Measurements from ENCODE around the gene NMNAT1.
"Not testable (repeated sequence)": the region's sequence is repeated elsewhere in the genome, so short reads cannot be mapped to it uniquely, and the experiment has no call there.

NMNAT1 gene

DNA sequence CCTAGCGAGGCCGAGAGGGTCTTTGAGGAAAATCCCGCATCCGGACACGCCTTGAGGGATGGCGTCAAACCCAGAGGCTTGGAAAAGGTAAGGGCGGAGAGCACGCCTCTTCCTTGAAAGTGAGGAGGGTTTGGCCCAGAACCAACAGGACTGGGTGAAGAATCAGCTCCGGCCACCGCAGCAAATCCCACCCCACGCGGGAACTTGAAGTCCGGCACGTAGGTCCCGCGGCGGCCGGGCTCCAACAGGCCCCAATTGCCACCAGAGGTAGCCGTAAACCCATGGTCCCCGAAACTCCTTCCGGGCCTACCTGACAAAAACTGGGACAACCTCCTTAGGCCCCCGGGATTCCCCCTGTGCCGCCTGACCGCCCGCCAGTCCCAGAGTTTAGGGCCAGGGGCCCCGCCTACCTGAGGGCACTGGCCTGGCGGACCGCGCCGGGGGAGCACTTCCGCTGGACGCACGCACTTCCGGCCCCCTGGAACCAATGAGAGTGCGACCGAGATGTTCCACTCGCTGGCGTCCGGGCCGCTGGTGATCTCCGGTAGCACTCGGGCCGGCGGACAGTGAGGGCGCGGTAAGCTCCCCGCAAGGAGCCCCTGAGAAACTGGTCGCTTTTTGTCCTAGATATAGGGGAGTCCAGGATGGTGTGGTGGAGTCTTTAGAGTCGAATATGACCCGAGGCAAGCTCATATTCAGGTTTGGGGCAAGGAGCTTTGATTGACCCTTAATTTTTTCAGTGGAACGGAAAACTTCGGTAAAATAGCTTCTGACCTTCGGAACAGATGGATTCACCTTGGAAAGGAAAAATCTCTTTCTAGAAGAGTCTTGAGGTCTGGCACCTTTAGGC lies at the start of gene NMNAT1, which contains the start of gene LZIC:
Gene NMNAT1, plus strand, starts transcription at position 537 of the 850 bp plus-strand sequence. CDS start 28,599 bp downstream, outside the sequence.
Gene LZIC, minus strand, starts transcription at position 453 of the 850 bp plus-strand sequence. CDS start 6,772 bp downstream, outside the sequence.
- DNase-seq (ENCODE audit: low read depth, low spot score) = peak; percentile 79

DNA sequence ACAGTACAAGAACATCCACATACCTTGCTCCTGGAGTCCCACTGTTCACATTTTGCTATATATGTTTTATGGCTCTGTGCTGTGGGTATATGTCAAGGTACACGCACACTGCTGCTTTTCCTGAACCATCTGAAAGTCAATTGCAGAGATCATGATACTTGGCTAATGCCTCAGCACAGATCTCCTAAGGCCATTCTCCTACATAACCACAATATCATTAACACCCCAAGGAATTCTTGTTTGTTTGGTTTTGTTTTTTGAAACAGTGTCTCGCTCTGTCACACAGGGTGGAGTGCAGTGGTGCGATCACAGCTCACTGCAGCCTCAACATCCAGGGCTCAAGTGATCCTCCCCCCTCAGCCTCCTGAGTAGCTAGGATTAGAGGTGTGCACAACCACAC lies 49.2 kb upstream of the NMNAT1 start:
- DNase-seq (ENCODE audit: low read depth, low spot score) = no peak

DNA sequence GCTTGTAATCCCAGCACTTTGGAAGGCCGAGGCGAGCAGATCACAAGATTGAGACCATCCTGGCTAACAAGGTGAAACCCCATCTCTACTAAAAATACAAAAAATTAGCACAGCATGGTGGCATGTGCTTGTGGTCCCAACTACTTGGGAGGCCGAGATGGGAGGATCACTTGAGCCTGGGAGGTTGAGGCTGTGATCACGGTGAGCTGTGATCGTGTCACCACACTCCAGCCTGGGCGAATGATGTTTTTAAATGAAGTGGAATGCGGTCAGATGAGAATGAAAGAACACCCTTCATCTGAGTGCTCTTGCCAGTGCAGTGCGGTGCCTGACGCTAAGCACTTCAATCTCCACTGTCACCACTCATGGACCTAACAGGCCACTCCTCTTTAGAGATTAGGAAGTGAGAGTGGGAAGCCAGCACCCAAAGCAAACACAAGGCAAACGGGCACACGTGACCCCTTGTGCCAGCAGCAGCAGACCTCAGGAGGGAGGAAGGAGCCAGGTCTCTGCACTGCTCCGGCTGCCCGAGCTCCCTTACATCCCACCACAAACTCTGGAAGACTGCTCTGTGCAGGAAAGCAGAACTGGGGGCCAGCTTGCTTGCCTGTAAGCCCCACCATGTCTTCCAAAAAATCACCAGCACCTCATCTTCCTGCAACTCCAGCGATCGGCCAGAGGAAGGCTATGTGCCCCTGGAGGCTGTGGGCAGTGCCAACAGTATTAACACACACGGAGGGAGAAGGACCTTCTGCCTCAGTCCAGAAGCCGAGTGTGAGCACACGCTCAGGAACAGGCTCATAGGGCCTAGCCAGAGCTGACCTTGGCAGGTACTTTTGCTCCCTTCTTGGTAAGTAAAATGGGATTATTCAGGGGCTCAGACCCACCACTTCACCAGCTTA lies 42.9 kb upstream of the NMNAT1 start:
- DNase-seq (ENCODE audit: low read depth, low spot score) = no peak

DNA sequence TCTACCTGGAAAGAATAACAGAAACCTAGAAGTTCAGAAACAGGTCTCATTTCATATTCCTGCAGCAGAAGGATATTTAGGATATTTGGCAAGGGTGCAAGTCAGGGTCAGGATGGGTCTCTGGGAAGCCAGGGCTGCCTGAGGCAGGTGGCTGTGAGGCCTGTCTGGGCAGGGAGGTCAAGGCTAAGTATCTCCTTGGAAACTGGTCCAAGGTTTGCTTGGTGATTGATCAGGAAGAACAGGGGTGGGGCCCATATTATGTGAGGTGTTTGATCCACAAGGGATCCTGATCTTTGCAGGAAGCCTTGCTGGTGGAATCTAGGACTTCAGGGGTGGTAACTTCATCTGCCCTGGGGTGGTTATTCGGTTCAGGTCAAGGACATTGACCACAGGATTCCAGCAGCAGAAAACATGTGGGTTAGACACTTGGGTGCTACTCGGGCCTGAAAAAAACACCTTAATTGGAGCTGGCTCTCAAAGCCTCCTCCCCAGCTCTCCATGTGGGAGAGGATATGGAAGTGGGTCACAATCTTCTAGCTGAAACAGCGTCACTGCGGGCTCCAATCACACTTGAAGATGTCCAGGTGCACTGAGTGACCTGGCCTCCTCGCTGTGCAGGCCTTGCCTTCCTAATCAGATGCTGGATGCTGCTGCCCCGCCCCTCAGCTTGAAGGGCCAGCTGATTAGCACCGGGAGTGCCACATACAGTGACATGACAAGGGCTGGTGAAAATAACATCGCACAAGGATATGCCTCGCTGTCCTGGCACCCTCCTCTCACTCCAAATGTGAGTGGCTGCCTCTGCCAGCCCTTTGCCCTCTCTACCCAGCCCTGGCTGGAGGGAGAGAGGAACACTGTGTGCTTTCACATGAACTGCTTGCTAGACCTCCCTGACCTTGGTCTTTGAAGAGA lies 41.9 kb upstream of the NMNAT1 start:
- DNase-seq (ENCODE audit: low read depth, low spot score) = no peak

DNA sequence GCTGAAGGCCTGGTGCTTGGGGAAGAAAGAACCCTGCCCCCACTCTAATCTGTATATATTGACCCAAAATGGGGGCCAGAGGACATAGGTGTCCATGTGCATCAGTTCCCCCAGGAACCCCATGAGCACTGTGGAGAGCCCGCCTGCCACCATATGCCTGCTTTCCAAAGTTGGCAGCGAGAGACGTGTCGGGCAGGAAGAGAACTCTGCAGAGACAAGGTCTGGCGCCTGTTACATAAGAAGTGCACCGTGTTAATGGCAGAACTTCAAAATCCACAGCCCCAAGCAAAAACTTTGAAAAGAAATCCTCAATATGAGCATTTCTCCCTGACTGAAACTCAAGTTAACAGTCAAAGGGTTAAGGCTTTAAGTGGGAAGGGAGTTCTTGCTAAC lies 41.2 kb upstream of the NMNAT1 start:
- DNase-seq (ENCODE audit: low read depth, low spot score) = no peak

DNA sequence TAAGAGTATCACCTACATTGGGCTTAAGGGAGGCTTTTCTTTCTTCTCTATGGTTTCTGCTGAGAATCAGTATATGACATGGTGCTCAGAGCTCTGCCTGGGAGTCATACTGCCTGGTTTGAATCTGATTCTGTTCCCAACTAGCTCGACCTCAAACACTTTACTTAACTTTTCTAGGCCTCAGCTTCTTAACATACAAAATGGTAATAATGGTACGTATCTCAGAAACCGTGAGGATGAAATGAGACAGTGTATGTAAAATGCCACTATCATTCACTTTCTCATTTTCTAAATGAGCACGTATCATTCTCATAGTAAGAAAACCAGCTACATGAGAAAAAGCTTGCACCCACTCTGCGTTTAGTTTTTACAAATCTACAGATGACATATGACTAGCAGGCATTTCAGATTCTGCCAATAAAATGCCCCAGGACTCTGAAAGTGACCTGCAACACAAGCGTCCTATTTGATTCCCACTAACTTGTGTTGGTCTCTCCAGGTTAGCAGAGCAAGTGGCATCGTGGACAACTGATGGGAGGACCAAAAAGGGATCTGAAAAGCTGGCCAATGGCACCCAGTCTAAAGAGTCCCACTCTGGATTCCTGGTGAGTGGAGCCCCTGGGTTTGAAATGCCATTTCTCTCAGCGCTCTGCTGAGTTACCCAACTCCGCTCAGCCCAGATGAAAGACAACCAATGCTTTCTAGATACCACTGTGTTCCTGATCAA lies 39.3 kb upstream of the NMNAT1 start:
- no peak for DNase-seq (ENCODE audit: low read depth, low spot score)

DNA sequence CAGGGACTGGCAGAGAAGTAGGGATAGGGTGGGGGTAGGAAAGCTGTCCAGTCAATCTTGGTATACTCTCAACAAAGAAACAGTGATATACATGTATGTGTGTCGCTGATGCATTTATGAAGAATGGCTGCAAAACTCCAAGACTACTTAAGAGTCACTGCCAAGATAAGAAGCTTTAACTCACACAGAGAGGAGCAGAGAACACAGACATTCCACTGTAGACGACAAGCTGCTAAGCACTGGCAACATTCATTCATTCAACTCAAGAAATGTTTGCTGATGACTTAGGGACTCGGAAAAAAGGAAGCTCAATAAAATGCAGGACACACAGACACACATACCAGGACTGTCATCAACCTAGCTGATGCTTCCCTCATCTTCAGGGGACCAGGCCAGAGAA lies 38.7 kb upstream of the NMNAT1 start:
- no peak for DNase-seq (ENCODE audit: low read depth, low spot score)

DNA sequence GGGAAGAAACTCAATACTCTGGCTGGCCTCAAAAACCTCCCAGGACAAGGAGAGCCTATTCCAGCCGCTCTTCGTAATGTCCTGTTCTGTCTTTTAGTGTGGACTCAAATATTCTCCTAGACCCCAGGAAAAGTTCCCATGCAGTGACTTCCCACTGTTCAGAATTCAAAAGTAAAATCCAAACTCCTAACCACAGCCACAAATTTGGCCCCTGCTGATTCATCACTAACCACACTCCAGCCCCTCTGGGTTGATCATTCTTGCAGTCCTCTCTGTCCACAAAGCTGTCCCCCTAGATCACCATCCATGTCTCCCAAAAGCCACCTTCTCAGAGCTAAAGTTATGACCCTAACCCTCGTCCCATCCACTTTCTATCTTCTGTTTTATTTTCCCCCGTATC lies 38.3 kb upstream of the NMNAT1 start:
- DNase-seq (ENCODE audit: low read depth, low spot score) = no peak

DNA sequence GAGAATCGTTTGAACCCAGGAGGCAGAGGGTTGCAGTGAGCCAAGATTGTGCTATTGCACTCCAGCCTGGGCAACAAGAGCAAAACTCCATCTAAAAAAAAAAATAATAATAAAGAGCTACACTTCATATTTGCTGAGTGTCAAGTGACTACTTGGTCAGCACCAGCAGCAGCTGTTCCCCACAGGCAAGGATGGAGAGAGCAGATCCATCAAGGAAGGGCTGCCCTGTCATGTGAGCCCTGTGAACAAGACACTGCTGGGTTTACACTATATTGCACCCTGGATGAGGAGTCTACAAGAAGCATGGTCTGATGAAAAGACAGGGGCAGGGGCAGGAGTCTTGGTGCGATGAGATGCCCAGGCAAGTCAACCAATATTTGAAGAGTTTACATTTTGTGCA lies 36.8 kb upstream of the NMNAT1 start:
- DNase-seq (ENCODE audit: low read depth, low spot score) = no peak

DNA sequence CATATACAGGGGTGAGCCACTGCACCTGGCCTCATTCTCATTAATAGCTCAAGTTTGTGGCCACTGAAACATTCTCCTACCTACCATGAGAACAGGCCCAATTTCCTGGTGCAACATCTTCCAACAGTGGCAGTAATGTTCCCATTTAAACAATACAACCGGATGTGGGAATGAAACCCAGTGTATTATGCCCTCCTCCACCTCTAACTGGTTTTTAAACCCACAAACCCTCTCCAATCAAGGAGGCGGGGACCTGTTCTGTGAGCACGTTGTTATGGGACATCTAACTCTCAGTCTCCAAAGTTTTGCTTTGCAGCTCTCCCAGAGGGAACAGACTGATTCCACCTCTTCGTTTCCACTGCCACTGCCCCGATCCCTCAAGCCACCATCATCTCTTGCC lies 35.8 kb upstream of the NMNAT1 start:
- no peak for DNase-seq (ENCODE audit: low read depth, low spot score)

DNA sequence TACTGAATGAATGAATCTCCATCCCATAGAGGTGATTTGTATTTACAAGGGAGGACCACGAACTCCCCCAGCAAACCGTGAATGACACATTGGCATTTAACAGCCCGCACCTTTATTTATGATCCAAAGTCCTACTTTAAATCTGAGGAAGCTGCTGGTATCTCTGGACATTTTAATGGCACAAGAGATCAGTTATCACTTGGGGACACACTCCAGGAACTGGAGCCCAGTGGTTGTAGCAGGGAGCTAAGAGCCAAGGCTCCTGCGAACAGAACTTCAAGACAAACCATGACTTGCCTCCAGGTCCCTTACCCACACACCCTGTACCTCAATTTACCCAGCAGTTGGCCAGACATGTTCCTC lies 34.4 kb upstream of the NMNAT1 start:
- DNase-seq (ENCODE audit: low read depth, low spot score) = no peak

DNA sequence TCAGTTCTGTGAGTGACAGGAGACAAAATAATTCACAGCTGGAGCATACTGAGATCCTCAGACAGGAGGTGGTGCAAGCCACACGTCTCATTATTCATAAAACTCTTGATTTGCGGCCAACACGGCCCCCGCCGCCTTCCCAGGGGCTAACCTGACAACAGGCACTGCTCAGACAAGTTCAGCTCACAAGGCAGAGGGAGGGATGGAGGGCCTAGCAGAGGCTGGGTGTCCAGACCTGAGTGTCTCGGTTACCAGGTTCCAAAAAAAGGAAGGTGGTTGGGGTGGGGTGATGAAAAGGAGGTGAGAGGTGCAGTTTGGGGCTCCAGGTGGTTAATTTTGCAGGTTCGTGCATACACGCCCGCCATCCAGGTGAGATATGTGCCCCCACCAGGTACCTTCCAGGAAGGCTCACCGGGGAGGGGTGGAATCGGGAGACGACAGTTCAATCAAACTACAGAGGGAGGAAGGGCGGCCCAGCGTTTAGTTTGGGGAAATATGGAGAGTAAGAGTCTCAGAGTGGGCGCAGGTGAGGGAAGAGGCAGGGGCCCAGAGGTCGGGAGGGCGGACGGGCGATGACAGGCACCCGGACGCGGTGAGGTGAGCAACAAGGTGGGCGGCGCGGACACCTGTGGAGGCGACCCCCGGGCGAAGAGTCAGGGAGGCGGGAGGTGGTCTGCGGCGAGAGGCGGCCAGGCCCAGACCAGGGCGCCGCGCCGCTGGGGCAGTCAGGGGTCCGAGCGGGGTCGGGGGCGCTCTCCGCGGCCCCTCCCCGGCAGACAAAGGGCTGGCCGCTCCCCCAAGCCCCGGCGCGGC lies 33.8 kb upstream of the NMNAT1 start:
- DNase-seq (ENCODE audit: low read depth, low spot score) = no peak

DNA sequence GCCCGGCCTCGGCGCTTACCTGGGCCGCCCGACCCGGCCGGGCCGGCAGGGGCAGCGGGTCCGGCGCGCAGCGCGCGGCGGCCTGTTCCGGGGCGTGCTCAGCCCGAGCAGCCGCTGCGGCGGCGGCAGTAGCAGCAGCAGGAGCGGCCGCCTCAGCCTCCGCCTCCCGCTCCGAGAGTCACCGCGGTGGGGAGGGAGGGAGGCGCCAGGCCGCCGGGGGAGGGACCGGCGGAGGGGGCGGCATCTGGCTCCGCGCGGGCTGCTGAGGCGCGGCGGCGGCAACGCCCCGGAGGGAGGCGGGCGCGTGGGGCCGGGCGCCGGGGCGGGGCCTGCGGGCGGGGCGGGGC lies 33.2 kb upstream of the NMNAT1 start, which contains the start of gene CTNNBIP1:
Gene CTNNBIP1, minus strand, starts transcription at position 194 of the 347 bp plus-strand sequence. CDS start 38,205 bp downstream, outside the sequence.
- no peak for DNase-seq (ENCODE audit: low read depth, low spot score)

DNA sequence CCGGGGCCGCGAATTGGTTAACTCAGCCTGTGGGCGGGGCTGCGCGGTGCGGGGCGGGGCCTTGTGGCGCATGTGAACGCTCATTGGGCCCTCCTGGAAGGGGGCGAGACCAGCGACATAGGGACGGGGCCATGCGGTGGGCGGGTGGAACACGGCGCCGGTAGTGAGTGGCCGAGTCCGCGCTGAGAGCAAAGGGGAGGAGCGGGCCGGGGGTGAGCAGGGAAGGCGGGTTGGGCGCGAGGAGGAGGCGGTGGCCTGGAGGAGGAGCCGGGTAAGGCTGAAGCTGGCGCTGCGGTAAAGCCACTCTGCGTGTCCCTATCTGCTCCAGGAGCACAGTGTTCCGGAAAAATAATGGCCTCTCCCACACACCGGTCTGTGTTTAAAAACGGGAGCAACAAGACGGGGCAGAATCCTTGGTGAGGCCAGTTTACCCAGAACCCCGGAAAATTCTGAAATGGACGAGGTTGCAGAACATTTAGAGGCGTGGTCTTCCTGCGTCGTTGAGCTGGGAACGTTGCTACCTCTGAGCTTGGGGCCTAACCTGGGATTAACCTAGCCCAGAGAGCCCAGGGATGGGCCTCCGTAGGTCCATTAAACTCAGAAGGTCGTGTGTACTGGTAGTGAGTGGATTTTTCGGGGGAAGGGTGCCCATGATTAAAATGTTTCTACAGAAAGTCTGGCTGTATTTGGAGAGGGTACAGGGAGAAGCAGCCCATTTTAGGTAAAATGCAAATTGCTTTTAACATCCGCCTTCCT lies 32.7 kb upstream of the NMNAT1 start:
- DNase-seq (ENCODE audit: low read depth, low spot score) = peak; percentile 100

DNA sequence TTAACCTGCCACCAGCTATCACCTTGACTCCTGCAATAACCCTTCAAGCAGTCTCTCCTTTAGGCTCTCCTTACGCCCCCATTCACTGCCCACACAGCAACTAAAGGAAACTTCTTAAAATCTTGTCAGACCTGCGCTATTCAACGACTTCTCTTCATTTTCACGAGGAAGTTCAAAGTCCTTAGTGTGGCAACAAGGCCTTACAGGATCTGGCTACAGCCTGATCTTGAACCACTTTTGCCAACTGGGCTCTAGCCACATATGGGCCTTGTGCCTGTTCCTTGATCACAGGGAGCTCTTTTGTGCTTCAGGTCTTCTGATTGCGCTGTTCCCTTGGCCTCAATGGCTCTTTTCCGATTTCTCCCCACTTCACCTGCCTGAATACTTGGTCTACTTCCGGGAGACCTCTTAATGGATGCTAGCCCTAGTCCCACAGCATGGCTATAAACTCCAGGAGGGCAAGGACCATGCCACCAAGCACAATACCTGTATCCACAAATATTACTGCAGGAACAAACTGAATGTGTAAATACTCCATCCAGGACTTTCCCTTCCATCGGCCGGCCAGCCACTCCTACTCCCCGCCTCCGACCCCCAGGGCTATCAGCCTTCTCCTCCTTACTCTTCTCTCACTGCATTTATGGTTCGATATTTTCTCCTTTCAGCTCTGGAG lies 30.9 kb upstream of the NMNAT1 start:
- DNase-seq (ENCODE audit: low read depth, low spot score) = no peak

DNA sequence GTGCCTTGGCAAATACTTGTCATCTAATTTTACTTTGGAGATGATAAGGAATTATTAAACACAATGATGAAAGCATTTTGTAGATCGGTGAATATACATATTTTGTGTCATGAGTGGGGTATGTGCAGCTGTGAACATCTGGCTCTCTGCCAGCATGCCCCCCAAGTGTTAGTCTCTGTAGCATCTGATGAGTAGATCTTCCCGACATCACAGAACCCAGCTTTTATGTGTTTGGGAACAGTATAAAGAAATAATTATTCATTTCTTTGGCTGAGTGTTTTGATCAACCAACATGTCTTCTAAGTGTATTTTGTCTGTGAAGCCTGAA lies 28.7 kb upstream of the NMNAT1 start:
- no peak for DNase-seq (ENCODE audit: low read depth, low spot score)

DNA sequence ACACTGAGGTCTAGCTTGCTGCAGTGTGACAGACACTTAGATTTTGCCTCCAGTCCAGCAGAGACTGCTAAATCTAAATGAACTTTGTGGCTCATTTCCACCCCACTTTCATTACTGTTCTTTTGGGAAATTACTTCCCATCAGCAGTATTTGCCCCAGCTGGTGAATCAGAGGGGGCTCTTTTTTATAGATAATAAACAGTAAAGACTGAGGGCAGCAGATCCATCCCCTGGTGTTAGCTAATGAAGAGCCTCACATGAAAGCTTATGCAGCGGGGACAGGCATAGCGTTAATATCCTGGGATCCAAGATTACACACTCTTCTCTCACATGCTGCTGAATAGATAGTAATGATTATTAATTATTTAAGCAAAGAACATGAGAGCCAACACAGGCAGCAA lies 26.8 kb upstream of the NMNAT1 start:
- DNase-seq (ENCODE audit: low read depth, low spot score) = no peak

DNA sequence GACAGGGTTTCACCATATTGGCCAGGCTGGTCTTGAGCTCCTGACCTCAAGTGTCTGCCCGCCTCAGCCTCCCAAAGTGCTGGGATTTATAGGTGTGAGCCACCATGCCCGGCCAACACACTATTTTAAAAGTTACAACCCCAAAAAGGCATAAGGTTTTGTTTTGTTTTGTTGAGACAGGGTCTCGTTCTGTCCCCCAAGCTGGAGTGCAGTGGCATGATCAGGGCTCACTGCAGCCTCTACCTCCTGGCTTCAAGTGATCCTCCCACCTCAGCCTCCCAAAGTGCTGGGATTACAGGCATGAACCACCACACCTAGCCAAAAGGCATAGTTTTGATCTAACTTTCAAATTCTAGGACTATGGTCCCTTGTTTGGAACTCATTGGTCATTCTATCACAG lies 25.8 kb upstream of the NMNAT1 start:
- DNase-seq (ENCODE audit: low read depth, low spot score) = not testable (repeated sequence)

DNA sequence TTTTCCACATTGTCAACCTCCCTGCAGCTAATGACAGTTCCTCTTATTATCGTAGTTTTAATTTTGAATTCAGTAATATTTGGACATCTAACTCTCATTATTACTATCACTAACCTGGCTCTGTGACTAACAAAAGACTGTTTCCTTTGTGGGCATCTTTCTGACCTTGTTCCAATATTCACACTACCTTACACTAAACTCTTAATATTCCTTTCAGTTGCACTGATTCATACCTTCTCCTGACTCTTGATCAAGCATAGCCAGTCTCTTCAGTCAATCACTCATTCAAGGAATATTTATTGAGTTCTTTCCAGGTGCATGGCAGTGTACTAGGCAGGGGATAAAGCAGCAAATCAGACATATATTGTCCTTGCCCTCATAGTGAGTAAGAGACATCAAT lies 25.4 kb upstream of the NMNAT1 start:
- DNase-seq (ENCODE audit: low read depth, low spot score) = no peak

Measured in activated naive CD8-positive, alpha-beta T cell treated with anti-CD3 and anti-CD28 coated beads, Interleukin-2, amount 50 U/mL, for 16 hours (primary cell).